GM18511 (cell line): ENCODE results near the gene GUCY1A1.

Experiments used
- ATAC-seq: cut with Tn5 transposase; IDR thresholded peaks from one replicate; pipeline ENCODE4 v1.9.1; 2021; ENCODE audit warnings: mild to moderate bottlenecking, moderate library complexity; ENCODE audit not compliant: unreplicated experiment

The GUCY1A1 gene

GRCh38 chr4:155772459-155773195 is 106.0 kb downstream of the GUCY1A1 start:
- no peak for ATAC-seq

- ATAC-seq = no peak
These were observed 106.7 kb downstream of the GUCY1A1 start for GRCh38 chr4:155773196-155773800.

- ATAC-seq = no peak
These were observed 107.4 kb downstream of the GUCY1A1 start for GRCh38 chr4:155774033-155774432.

GRCh38 chr4:155777971-155778735 is 111.5 kb downstream of the GUCY1A1 start:
- no peak for ATAC-seq

- ATAC-seq = no peak
These were observed 114.1 kb downstream of the GUCY1A1 start for GRCh38 chr4:155780775-155781174.

GRCh38 chr4:155781249-155781831 is 114.7 kb downstream of the GUCY1A1 start:
- no peak for ATAC-seq
